ENCODE results near the gene DNER. TPM values are rescaled to one million over a fixed set of nuclear protein-coding genes. Genes with fewer than 3 reads are reported as not detected.

Gene DNER
- total RNA-seq, 1 experiment from 2014 or later: 2.9 TPM

DNA sequence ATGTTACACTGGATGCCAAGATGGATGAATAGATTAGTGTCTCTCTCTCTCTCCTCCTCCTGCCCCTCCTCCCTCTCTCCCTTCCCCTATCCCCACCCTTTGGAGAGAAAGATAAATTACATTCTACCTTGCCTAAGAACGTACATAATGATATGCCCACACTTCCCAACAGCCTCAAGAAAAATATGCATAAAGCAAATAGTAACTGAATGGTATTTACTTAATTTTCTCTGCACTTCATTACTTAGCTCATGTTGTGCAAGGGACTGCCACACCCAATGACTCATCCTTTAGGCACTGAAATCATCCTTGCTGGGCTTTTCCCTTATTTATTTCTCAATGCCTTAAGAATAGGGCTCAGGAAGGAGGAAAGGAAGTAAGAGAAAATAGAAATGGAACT, 306.0 kb downstream of the DNER start:
- H3K27me3 ChIP-seq (ENCODE audit: insufficient read depth, low read length): no peaks in the 10 kb centered on the region
- intact Hi-C loops (cut with micrococcal nuclease): no loop called here
- no peaks in the 10 kb centered on the region for H3K79me2 ChIP-seq (ENCODE audit: insufficient read depth, low read length)
- H3K36me3 ChIP-seq (ENCODE audit: control insufficient read depth in 1 of 2, insufficient read depth in 2 of 2, low read length in 2 of 2): no peaks in the 10 kb centered on the region
- no peaks in the 10 kb centered on the region for H4K20me1 ChIP-seq (ENCODE audit: insufficient read depth)
- peak overlapping the region; percentile 60 for H2AFZ ChIP-seq (ENCODE audit: low read depth, low read length, poor library complexity, severe bottlenecking)
- no peaks in the 10 kb centered on the region for H3K9me3 ChIP-seq (ENCODE audit: control insufficient read depth in 1 of 2, insufficient read depth in 1 of 2, low read depth in 1 of 2, low read length in 2 of 2)
- H3K4me1 ChIP-seq (ENCODE audit: control insufficient read depth in 1 of 2, insufficient read depth in 2 of 2, low read length in 2 of 2): peaks cover 26 to 43% of the 10 kb centered on the region in 2 experiments
- peak overlapping the region; percentile 60 for H3K27ac ChIP-seq (ENCODE audit: low read depth, low read length)
- H3K4me2 ChIP-seq (ENCODE audit: low read length): peak overlapping the region; percentile 78
- CTCF ChIA-PET: interaction anchor here (1.2 to 1.5 kb wide), 3 partner anchors 23 to 135 kb away, joined by 4 to 8 read pairs (median 5); no protein-coding TSS in a partner anchor
- ATAC-seq: peak; percentile 66
- POLR2A ChIA-PET: no interaction called here
- no peaks in the 10 kb centered on the region for H3K9me2 ChIP-seq (ENCODE audit: insufficient read depth)
- no TSS peak for BruUV-seq (replicated peaks)
- RAD21 ChIA-PET (ENCODE audit: low non-redundant PET in 1 of 2, low total read pairs in 2 of 2, uncharacterized antibody in 2 of 2, unreplicated experiment in 2 of 2): no interaction called here
- H3K4me3 ChIP-seq (replicated peaks in 1 of 2; ENCODE audit: low read depth in 1 of 2, low read length in 2 of 2): peak overlapping the region in 1 of 2 experiments; percentile 44; a peak in 2 of 4 replicates
- peak overlapping the region; percentile 42 for H3K9ac ChIP-seq (ENCODE audit: low read length)
- peak; percentile 85 for DNase-seq (ENCODE audit: low read depth, low spot score)
- TF ChIP-seq, protein P1, sequence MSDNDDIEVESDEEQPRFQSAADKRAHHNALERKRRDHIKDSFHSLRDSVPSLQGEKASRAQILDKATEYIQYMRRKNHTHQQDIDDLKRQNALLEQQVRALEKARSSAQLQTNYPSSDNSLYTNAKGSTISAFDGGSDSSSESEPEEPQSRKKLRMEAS (IDR thresholded peaks at IDR 0.05): peak; percentile 39; the same call in 1 of the 2 replicates
- TF ChIP-seq, protein P2, sequence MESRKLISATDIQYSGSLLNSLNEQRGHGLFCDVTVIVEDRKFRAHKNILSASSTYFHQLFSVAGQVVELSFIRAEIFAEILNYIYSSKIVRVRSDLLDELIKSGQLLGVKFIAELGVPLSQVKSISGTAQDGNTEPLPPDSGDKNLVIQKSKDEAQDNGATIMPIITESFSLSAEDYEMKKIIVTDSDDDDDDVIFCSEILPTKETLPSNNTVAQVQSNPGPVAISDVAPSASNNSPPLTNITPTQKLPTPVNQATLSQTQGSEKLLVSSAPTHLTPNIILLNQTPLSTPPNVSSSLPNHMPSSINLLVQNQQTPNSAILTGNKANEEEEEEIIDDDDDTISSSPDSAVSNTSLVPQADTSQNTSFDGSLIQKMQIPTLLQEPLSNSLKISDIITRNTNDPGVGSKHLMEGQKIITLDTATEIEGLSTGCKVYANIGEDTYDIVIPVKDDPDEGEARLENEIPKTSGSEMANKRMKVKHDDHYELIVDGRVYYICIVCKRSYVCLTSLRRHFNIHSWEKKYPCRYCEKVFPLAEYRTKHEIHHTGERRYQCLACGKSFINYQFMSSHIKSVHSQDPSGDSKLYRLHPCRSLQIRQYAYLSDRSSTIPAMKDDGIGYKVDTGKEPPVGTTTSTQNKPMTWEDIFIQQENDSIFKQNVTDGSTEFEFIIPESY (IDR thresholded peaks at IDR 0.05; ENCODE audit: extremely low read depth, insufficient replicate concordance, low read length): no peak
- TF ChIP-seq JUND (IDR thresholded peaks at IDR 0.05): peak; percentile 98
- TF ChIP-seq ZNF274 (IDR thresholded peaks at IDR 0.05; ENCODE audit: low read depth, low read length): no peak
- peak; percentile 16; the same call in 1 of the 2 replicates for TF ChIP-seq ELF1 (IDR thresholded peaks at IDR 0.05; ENCODE audit: borderline replicate concordance, low read depth)
- TF ChIP-seq POLR2AphosphoS5 (IDR thresholded peaks at IDR 0.05; ENCODE audit: low read depth, low read length): peak; percentile 40; the same call in 1 of the 2 replicates
- no peak for TF ChIP-seq EZH2 (IDR thresholded peaks at IDR 0.05)
- peak; percentile 90 for TF ChIP-seq SP1 (IDR thresholded peaks at IDR 0.05; ENCODE audit: low read depth)
- peak; percentile 75 for TF ChIP-seq CBX3 (IDR thresholded peaks at IDR 0.05; ENCODE audit: low read depth)
- TF ChIP-seq, protein P3, sequence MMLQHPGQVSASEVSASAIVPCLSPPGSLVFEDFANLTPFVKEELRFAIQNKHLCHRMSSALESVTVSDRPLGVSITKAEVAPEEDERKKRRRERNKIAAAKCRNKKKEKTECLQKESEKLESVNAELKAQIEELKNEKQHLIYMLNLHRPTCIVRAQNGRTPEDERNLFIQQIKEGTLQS (IDR thresholded peaks at IDR 0.05): peak; percentile 55; the same call in 1 of the 2 replicates
- TF ChIP-seq YY1 (IDR thresholded peaks at IDR 0.05; ENCODE audit: extremely low read depth, insufficient replicate concordance, low read depth, low read length): no peak
- TF ChIP-seq TCF7L2 (IDR thresholded peaks at IDR 0.05; ENCODE audit: borderline replicate concordance, extremely low read depth, insufficient read depth, insufficient read length): no peak
- TF ChIP-seq FOSL1 (IDR thresholded peaks at IDR 0.05; ENCODE audit: low read depth): peak; percentile 96
- peak; percentile 31; the same call in 1 of the 2 replicates for TF ChIP-seq SRF (IDR thresholded peaks at IDR 0.05; ENCODE audit: low read depth)
- no peak for TF ChIP-seq EZH2phosphoT487 (IDR thresholded peaks at IDR 0.05; ENCODE audit: borderline replicate concordance)
- no peak for TF ChIP-seq POLR2A (IDR thresholded peaks at IDR 0.05; ENCODE audit: borderline replicate concordance, extremely low read depth, insufficient read depth, insufficient read length)
- TF ChIP-seq ZFX (IDR thresholded peaks at IDR 0.05): no peak
- TF ChIP-seq, protein P4, sequence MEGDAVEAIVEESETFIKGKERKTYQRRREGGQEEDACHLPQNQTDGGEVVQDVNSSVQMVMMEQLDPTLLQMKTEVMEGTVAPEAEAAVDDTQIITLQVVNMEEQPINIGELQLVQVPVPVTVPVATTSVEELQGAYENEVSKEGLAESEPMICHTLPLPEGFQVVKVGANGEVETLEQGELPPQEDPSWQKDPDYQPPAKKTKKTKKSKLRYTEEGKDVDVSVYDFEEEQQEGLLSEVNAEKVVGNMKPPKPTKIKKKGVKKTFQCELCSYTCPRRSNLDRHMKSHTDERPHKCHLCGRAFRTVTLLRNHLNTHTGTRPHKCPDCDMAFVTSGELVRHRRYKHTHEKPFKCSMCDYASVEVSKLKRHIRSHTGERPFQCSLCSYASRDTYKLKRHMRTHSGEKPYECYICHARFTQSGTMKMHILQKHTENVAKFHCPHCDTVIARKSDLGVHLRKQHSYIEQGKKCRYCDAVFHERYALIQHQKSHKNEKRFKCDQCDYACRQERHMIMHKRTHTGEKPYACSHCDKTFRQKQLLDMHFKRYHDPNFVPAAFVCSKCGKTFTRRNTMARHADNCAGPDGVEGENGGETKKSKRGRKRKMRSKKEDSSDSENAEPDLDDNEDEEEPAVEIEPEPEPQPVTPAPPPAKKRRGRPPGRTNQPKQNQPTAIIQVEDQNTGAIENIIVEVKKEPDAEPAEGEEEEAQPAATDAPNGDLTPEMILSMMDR (IDR thresholded peaks at IDR 0.05 in 2 of 3, conservative IDR thresholded peaks at IDR 0.05 in 1 of 3; ENCODE audit: borderline replicate concordance in 1 of 3, insufficient read depth in 1 of 3, low read depth in 2 of 3, low read length in 2 of 3): no peak
- TF ChIP-seq, protein P5, sequence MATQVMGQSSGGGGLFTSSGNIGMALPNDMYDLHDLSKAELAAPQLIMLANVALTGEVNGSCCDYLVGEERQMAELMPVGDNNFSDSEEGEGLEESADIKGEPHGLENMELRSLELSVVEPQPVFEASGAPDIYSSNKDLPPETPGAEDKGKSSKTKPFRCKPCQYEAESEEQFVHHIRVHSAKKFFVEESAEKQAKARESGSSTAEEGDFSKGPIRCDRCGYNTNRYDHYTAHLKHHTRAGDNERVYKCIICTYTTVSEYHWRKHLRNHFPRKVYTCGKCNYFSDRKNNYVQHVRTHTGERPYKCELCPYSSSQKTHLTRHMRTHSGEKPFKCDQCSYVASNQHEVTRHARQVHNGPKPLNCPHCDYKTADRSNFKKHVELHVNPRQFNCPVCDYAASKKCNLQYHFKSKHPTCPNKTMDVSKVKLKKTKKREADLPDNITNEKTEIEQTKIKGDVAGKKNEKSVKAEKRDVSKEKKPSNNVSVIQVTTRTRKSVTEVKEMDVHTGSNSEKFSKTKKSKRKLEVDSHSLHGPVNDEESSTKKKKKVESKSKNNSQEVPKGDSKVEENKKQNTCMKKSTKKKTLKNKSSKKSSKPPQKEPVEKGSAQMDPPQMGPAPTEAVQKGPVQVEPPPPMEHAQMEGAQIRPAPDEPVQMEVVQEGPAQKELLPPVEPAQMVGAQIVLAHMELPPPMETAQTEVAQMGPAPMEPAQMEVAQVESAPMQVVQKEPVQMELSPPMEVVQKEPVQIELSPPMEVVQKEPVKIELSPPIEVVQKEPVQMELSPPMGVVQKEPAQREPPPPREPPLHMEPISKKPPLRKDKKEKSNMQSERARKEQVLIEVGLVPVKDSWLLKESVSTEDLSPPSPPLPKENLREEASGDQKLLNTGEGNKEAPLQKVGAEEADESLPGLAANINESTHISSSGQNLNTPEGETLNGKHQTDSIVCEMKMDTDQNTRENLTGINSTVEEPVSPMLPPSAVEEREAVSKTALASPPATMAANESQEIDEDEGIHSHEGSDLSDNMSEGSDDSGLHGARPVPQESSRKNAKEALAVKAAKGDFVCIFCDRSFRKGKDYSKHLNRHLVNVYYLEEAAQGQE (IDR thresholded peaks at IDR 0.05; ENCODE audit: low read depth): no peak
- TF ChIP-seq RAD21 (IDR thresholded peaks at IDR 0.05; ENCODE audit: low read depth): peak; percentile 26; the same call in 1 of the 2 replicates
- peak; percentile 51; the same call in 1 of the 2 replicates for TF ChIP-seq SIN3A (IDR thresholded peaks at IDR 0.05; ENCODE audit: low read depth)

All from HCT116 (cell line).